T-cell (primary cell): Measurements from ENCODE around the gene KIAA0753. TPM values are rescaled to one million over a fixed set of nuclear protein-coding genes. Genes with fewer than 3 reads are reported as not detected.

Source experiments
- ATAC-seq, 4 experiments: fragments of 200-7000 bp in 3 of 4; fragments of 150-1000 bp in 1 of 4; cut with Tn5 transposase; replicated peaks in 1 of 4; 1 replicate in 3 of 4; 2 replicates in 1 of 4; pipeline ENCODE4 v1.10.0; 2021; ENCODE audit warnings: moderate library complexity in 3 of 4, mild to moderate bottlenecking in 2 of 4, moderate number of reproducible peaks in 1 of 4
- CTCF ChIA-PET, 2 donors: fragments of 300-600 bp; sonication (Branson Sonifier 250); formaldehyde crosslinking; loops; one replicate each; lab custom pipeline; 2022; ENCODE audit warnings: antibody characterized with exemption in 2 of 2; lab: Charles Lee
- POLR2A ChIA-PET, 2 donors: fragments of 300-600 bp; sonication (Branson Sonifier 250); formaldehyde crosslinking; loops; one replicate each; lab custom pipeline; 2022; ENCODE audit warnings: antibody characterized with exemption in 2 of 2; lab: Charles Lee
- DNase-seq, 35 experiments: peaks; one replicate each; pipeline versions ENCODE4 v3.0.0 to v3.0.0-alpha.2; 2013 to 2023
- H3K27ac ChIP-seq: one replicate; pipeline ENCODE4 v1.5.1; 2013; ENCODE audit warnings: low read length
- H3K27me3 ChIP-seq, 2 experiments: replicated peaks in 1 of 2; 1 replicate in 1 of 2; 2 replicates in 1 of 2; pipeline versions ENCODE4 v1.6.1 to v1.7.0; 2013; ENCODE audit warnings: low read length in 1 of 2, mixed read lengths in 1 of 2; ENCODE audit not compliant: control insufficient read depth in 2 of 2, insufficient read depth in 2 of 2; ENCODE audit errors: extremely low read depth in 1 of 2
- H3K36me3 ChIP-seq, 2 donors: 1 replicate in 1 of 2; 2 replicates in 1 of 2; pipeline versions ENCODE4 v1.6.1 to v1.7.0; 2013; ENCODE audit warnings: low read length in 1 of 2; ENCODE audit not compliant: control insufficient read depth in 2 of 2, insufficient read depth in 1 of 2; ENCODE audit errors: extremely low read depth in 1 of 2
- H3K4me1 ChIP-seq, 2 experiments: 1 replicate in 1 of 2; 2 replicates in 1 of 2; pipeline versions ENCODE4 v1.6.1 to v1.7.0; 2013; ENCODE audit warnings: low read length in 2 of 2, mixed read lengths in 1 of 2; ENCODE audit not compliant: insufficient read depth in 2 of 2, control insufficient read depth in 1 of 2; ENCODE audit errors: extremely low read depth in 1 of 2
- H3K4me3 ChIP-seq, 2 donors: 1 replicate in 1 of 2; 2 replicates in 1 of 2; pipeline versions ENCODE4 v1.5.1 to v1.7.0; 2013; ENCODE audit warnings: mild to moderate bottlenecking in 2 of 2, low read length in 1 of 2, moderate library complexity in 1 of 2; ENCODE audit not compliant: control insufficient read depth in 1 of 2; ENCODE audit errors: extremely low read depth in 1 of 2
- H3K9me3 ChIP-seq: 2 replicates; pipeline ENCODE4 v1.7.0; 2013
- H3K27ac Mint-ChIP-seq, 2 donors: one replicate each; pipeline ENCODE4 v1.8.0; 2020 to 2021; ENCODE audit warnings: mild to moderate bottlenecking in 2 of 2, mixed read lengths in 2 of 2
- H3K27me3 Mint-ChIP-seq, 2 donors: one replicate each; pipeline ENCODE4 v1.8.0; 2021 to 2022; ENCODE audit warnings: mixed read lengths in 2 of 2
- H3K36me3 Mint-ChIP-seq: one replicate; pipeline ENCODE4 v1.8.0; 2021; ENCODE audit warnings: mixed read lengths
- H3K4me1 Mint-ChIP-seq, 3 donors: one replicate each; pipeline ENCODE4 v1.8.0; 2020 to 2022; ENCODE audit warnings: mixed read lengths in 3 of 3, mild to moderate bottlenecking in 1 of 3
- H3K4me3 Mint-ChIP-seq, 3 donors: one replicate each; pipeline ENCODE4 v1.8.0; 2020 to 2022; ENCODE audit warnings: mild to moderate bottlenecking in 3 of 3, mixed read lengths in 3 of 3, moderate library complexity in 3 of 3
- H3K9me3 Mint-ChIP-seq, 3 donors: one replicate each; pipeline ENCODE4 v1.8.0; 2020 to 2022; ENCODE audit warnings: mixed read lengths in 3 of 3
- WGBS: methylation state at CpG from one replicate; pipeline ENCODE4 v1.1.5; 2013; ENCODE audit warnings: missing lambda C conversion rate; ENCODE audit not compliant: insufficient coverage; 5-methylcytosine and 5-hydroxymethylcytosine counted together
- total RNA-seq, 35 experiments: library from RNA in 6 of 35; stranded (reverse) in 6 of 35; fragments of 120-200 nt in 1 of 35; gene quantifications; one replicate each; pipeline versions ENCODE4 v1.2.1 to v1.2.4 and lab custom pipeline; 2013 to 2026

Gene KIAA0753
- total RNA-seq (10 to 100 TPM; 12.4 to 16.9 (median 15.9) TPM), total RNA-seq (lab: John Stamatoyannopoulos, UW) (7.1 to 27.3 (median 17.4) reads per million in 29 experiments)
- 12.0 TPM for total RNA-seq (2013)

GRCh38 chr17:6640536-6641246 lies at the start of gene KIAA0753, which contains the start of gene TXNDC17:
Gene KIAA0753, minus strand, starts transcription at chr17:6640711. Its CDS starts 5,608 bp downstream, at chr17:6635103.
Gene TXNDC17, plus strand, starts transcription at chr17:6641060. Its CDS starts 23 bp downstream, at chr17:6641083.
- Mint-ChIP-seq H3K9me3 (no peaks in the 10 kb centered on the region), H3K27me3 (no peaks in the 10 kb centered on the region), H3K27ac (peak within 1 kb of the TSS; percentile 96 to 97), H3K4me1 (peaks cover 50 to 66% (median 58%) of the 10 kb centered on the region in 3 donors), H3K4me3 (peak within 1 kb of the TSS; percentile 92 to 95 (median 95)), H3K36me3 (peaks cover 11% of the 10 kb centered on the region)
- CTCF ChIA-PET, result interaction anchor here in 1 of 2 donors (0.7 to 2.4 kb wide), 3 partner anchors 10 to 17 kb away, joined by 3 to 10 read pairs (median 4); partner anchors contain the start of genes C17orf100 and MED31
- ATAC-seq, result peak; percentile 91 to 96 (median 94)
- Histone ChIP-seq H3K4me1 (peaks cover 12 to 37% of the 10 kb centered on the region in 2 experiments), H3K27me3 (no peaks in the 10 kb centered on the region), H3K27ac (peak within 1 kb of the TSS; percentile 80), H3K36me3 (peaks cover 6 to 20% of the 10 kb centered on the region in 2 donors), H3K9me3 (no peaks in the 10 kb centered on the region), H3K4me3 (peak within 1 kb of the TSS; percentile 89 to 98)
- peak; percentile 63 to 94 (median 82) for DNase-seq
- WGBS, result 0% methylated on average over 52 of the region's 52 CpGs
- POLR2A ChIA-PET, result interaction anchor here in 1 of 2 donors (0.9 to 2.7 kb wide), 2 partner anchors 10 to 13 kb away, joined by 4 to 31 read pairs; partner anchors contain the start of genes C17orf100 and MED31

DNA sequence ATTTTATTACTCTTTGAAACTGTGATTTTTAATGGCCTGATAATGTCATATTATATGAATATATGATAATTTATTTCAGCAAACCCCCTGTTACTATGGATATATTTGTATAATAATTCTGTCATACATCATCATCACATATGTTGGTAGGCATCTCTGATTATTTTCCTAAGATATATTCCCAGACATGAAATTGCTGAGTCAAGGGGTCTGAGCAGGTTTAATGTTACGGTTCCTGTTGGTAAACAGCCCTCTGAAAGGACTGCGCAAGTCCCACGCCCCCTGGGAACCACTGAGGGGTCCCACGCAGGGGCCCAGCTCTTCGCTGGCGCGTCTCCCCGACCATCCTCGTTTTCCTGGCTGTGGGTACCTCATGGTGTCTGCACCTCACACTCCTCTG lies 48.4 kb upstream of the KIAA0753 start:
- no peaks in the 10 kb centered on the region for H3K4me1 Mint-ChIP-seq
- POLR2A ChIA-PET, result no interaction called here
- Histone ChIP-seq H3K36me3 (no peaks in the 10 kb centered on the region), H3K4me3 (no peak overlapping the region), H3K4me1 (no peaks in the 10 kb centered on the region), H3K9me3 (no peaks in the 10 kb centered on the region), H3K27ac (no peak overlapping the region), H3K27me3 (peaks cover 0 to 37% of the 10 kb centered on the region in 2 experiments)
- WGBS, result 87% methylated on average over 8 of the region's 9 CpGs
- no peaks in the 10 kb centered on the region for H3K9me3 Mint-ChIP-seq
- no peaks in the 10 kb centered on the region for H3K36me3 Mint-ChIP-seq
- peaks cover 24 to 63% of the 10 kb centered on the region in 2 donors for H3K27me3 Mint-ChIP-seq
- no peak for DNase-seq
- no peak overlapping the region for H3K27ac Mint-ChIP-seq
- ATAC-seq, result no peak
- no peak overlapping the region for H3K4me3 Mint-ChIP-seq
- CTCF ChIA-PET, result no interaction called here

- POLR2A ChIA-PET, result no interaction called here
- Histone ChIP-seq H3K27ac (no peak overlapping the region), H3K9me3 (no peaks in the 10 kb centered on the region), H3K27me3 (peaks cover 0 to 38% of the 10 kb centered on the region in 2 experiments), H3K4me3 (no peak overlapping the region), H3K4me1 (no peaks in the 10 kb centered on the region), H3K36me3 (no peaks in the 10 kb centered on the region)
- Mint-ChIP-seq H3K4me3 (no peak overlapping the region), H3K4me1 (no peaks in the 10 kb centered on the region), H3K9me3 (no peaks in the 10 kb centered on the region), H3K27ac (no peak overlapping the region), H3K36me3 (no peaks in the 10 kb centered on the region), H3K27me3 (peaks cover 27 to 53% of the 10 kb centered on the region in 2 donors)
- CTCF ChIA-PET, result no interaction called here
- 95% methylated on average over 2 of the region's 4 CpGs for WGBS
- DNase-seq (no peak), ATAC-seq (no peak)
Measured at GRCh38 chr17:6686026-6686425, 45.5 kb upstream of the KIAA0753 start.

DNA sequence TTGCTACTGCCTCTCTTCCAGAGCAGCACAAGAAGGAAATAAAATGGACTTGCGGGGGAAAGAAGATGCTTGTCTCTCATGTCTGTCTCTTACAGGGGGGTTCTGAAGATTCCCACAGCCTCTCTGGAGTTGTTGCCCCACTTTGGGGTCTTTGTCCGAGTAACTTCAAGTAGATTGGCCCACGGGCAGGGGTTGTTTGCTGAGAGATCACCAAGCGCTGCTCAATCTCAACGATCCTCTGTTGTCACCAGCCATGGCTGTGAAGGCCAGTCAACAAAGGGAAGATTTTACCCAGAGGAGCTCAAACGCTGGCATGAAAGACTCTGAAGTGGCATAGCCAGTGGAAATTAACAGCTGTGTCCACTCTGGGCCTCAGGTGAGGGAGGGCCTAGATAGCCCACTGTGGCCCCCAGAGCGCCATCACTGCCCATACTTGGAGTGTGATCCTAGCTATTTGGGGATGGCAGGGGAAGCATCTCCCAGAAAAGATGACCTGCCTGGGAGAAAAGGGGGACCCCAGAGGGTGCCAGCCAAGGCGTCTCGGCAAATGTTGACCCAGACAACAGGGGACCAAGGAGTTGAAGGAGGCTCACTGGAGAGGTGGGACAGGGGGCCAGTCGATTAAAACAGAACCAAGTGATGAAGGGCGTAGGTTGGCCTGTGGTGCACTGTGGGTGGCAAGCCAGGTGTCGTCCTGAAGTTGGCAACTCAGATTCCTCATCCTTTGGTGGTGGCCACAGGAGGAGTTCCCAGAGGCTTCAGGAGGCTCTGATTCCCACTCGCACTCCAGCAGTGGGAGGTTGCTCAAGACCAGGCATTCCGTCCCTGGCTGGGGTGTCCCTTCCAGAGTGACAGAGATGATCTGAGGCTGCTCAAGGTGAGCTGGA lies 44.6 kb upstream of the KIAA0753 start:
- Histone ChIP-seq H3K27me3 (peaks cover 0 to 34% of the 10 kb centered on the region in 2 experiments), H3K36me3 (no peaks in the 10 kb centered on the region), H3K4me1 (no peaks in the 10 kb centered on the region), H3K27ac (no peak overlapping the region), H3K4me3 (no peak overlapping the region), H3K9me3 (no peaks in the 10 kb centered on the region)
- H3K36me3 Mint-ChIP-seq, result no peaks in the 10 kb centered on the region
- H3K4me1 Mint-ChIP-seq, result no peaks in the 10 kb centered on the region
- H3K9me3 Mint-ChIP-seq, result no peaks in the 10 kb centered on the region
- H3K4me3 Mint-ChIP-seq, result no peak overlapping the region
- ATAC-seq, result no peak
- ChIA-PET CTCF (no interaction called here), POLR2A (no interaction called here)
- H3K27ac Mint-ChIP-seq, result no peak overlapping the region
- 84% methylated on average over 13 of the region's 14 CpGs for WGBS
- H3K27me3 Mint-ChIP-seq, result peaks cover 32 to 52% of the 10 kb centered on the region in 2 donors
- DNase-seq, result no peak

GRCh38 chr17:6684460-6684783 lies 43.9 kb upstream of the KIAA0753 start:
- no peaks in the 10 kb centered on the region for H3K36me3 ChIP-seq
- no peaks in the 10 kb centered on the region for H3K36me3 Mint-ChIP-seq
- DNase-seq, result no peak
- ChIA-PET POLR2A (no interaction called here), CTCF (no interaction called here)
- no peak for ATAC-seq
- H3K27ac ChIP-seq, result no peak overlapping the region
- no peaks in the 10 kb centered on the region for H3K4me1 ChIP-seq
- H3K27me3 ChIP-seq, result peaks cover 0 to 36% of the 10 kb centered on the region in 2 experiments
- WGBS, result 42% methylated on average over 2 of the region's 7 CpGs
- H3K4me1 Mint-ChIP-seq, result no peaks in the 10 kb centered on the region
- no peak overlapping the region for H3K4me3 ChIP-seq
- H3K9me3 Mint-ChIP-seq, result no peaks in the 10 kb centered on the region
- H3K27me3 Mint-ChIP-seq, result peaks cover 34 to 53% of the 10 kb centered on the region in 2 donors
- H3K4me3 Mint-ChIP-seq, result no peak overlapping the region
- H3K27ac Mint-ChIP-seq, result no peak overlapping the region
- H3K9me3 ChIP-seq, result no peaks in the 10 kb centered on the region

GRCh38 chr17:6683730-6684459 lies 43.4 kb upstream of the KIAA0753 start:
- WGBS, result no CpG with 5 or more reads among the region's 3 CpGs

More at GRCh38 chr17:6683730-6684459, 43.4 kb upstream of the KIAA0753 start:
- ChIA-PET POLR2A (no interaction called here), CTCF (no interaction called here)
- no peaks in the 10 kb centered on the region for H3K36me3 Mint-ChIP-seq
- H3K9me3 Mint-ChIP-seq, result no peaks in the 10 kb centered on the region
- Histone ChIP-seq H3K36me3 (no peaks in the 10 kb centered on the region), H3K9me3 (no peaks in the 10 kb centered on the region), H3K4me3 (no peak overlapping the region), H3K27ac (no peak overlapping the region), H3K4me1 (no peaks in the 10 kb centered on the region), H3K27me3 (peaks cover under 1 to 40% of the 10 kb centered on the region in 2 experiments)
- no peak for ATAC-seq
- H3K4me1 Mint-ChIP-seq, result no peaks in the 10 kb centered on the region
- no peak overlapping the region for H3K27ac Mint-ChIP-seq
- no peak overlapping the region for H3K4me3 Mint-ChIP-seq
- H3K27me3 Mint-ChIP-seq, result peaks cover 36 to 50% of the 10 kb centered on the region in 2 donors
- DNase-seq, result no peak
